ENCODE measurements around the gene CREBBP.

CREBBP gene

DNA sequence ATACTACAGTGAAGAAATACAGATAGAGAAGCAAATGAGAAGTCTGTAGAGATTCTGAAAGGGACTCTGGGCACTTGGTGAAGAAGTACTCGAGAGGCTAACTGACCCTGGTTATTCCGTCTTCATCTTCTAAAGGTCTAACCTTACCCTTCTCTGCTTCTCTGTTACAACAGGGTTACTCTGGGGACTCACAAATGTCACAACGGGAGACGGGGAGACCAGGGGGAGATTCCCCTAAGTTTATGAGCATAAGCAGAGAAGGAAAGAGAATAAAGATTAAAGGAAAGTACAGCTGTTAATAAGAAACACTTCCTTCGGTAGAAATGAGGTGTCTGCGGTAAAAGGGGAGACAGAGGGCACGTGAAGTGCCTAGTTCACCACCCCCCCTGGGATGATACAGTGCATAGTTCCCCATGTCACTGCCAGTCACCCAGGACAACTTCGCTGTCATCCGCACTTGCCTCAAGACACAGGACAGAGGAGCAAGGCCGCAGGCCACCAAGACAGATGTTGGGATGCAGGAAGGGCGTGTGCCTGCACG is 88.0 kb downstream of the CREBBP start:
- no peak for FAIRE-seq

DNA sequence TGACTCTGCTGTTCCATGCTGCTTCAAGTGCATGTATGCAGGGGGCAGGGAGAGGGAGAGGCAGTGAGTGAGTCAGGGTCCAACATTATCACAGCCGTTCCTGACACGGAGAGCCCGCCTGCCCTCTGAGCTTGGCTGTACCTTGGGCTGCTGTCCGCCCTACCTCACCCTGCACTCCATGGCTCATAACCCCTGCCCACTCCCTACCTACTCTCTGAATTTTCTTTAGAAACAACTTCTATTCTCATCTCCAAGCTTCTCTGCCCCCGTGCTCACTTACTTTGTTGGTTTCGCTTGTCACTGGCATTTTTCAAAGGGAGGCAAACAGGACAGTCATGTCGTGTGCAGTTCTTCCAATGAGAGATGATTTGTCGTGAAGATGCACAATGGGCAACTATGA is 88.8 kb downstream of the CREBBP start:
- FAIRE-seq = no peak

DNA sequence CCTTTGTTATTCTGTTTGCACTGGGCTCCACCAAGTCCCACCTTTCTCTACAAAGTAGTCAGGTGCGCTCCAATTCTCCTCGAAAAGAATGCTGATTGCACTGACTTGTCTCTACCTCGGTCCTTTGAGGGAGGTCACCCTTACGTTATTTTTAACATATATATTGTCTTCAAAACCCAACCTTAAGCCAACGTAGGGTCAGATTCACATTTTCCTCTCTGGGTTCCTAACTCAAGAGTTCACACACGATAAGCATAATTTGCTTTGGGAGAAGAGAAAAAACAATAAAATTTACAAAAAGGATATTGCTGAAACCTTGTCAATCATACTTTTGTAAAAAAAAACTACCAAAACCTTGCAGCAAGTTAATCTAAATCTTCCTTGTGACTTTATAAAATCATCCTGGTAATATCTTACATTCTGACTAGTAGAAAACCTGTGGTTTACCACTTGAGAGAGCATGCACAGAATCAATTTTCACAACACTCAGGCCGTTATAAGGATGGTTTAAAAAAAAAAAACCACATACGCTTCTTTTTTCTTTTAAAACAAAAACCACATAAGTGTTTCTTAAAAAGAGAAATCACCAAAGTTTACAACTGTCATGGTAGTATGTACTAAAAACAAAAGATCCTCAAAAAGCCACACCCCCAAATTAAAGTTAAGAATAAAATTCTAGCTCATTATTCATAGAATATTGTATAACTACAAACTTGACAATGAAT is 91.0 kb downstream of the CREBBP start:
- no peak for FAIRE-seq

DNA sequence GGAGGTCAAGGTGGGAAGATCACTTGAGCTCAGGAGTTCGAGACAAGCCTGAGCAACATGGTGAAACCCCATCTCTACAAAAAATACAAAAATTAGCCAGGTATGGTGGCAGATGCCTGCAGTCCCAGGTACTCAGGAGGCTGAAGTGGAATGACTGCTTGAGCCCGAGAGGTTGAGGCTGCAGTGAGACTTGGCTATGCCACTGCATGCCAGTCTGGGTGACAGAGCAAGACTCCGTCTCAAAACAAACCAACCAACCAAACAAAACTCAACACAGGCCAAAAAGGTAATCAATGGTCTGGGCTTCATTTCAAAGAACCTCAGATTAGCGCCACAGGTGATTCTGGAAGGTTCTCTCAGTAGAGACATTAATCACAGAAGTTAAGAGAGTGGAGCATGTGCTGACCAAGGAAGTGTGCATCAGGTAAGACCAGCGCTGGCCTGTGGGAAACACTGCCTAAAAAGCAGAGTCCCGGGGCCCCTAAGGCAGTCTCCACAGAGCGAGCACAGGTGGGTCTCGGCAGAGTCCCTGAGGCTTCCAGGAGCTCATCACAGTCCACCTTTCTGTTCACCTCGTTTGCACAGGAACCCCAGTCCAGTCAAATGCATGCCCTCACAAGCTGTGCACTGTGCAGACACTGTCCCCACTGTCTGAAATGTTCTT is 91.7 kb downstream of the CREBBP start:
- FAIRE-seq = no peak

DNA sequence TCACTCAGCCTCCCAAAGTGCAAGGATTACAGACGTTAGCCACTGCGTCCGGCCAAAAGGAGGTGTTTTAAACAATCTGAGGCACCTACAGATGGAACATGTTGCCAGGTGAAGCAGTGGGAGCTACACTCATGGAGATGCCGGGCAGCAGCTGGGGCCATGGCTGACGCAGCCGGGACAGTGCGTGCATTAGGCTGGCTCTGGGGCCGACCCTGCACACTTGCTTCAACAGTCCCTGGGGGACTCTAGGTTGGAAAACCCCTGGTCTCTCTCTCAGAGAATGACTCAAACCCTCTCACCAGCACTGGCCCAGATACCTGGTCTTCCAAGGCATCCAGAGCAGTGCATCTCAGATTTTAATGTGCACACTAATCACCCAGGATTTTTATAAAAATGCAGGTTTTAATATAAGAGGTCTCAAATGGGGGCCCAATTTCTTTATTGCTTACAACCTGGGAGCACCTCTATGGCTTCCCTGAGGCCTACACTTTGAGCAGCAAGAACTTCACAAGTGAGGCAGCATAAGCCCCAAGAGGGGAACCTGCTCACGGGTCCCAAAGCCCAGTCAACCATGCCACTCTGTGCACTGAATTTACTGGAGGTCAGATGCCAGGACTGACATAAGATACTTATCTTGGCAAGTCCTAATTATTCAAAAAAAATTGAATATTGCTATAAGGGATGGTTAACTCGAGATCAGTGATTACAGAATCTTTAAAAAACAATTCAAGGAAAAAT is 92.4 kb downstream of the CREBBP start:
- no peak for FAIRE-seq

DNA sequence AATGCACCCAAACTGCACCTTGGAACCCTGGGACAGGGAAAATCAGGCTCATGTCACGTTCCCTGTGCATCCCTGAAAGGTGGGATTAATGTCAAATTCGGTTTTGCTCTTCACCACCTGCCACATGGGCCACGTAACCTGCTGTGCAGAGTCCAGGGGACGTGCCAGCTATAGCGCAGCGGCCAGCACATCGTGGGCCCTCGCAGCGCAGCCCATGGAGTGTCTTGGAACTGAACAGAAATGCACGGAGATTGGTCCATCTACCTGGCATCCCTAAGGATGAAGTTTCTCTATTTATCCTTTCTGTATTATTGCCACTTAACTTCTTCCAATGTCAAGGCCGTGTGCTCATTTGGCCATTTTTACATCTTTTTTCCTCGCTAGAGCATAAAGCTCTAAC is 95.1 kb downstream of the CREBBP start:
- no peak for FAIRE-seq

DNA sequence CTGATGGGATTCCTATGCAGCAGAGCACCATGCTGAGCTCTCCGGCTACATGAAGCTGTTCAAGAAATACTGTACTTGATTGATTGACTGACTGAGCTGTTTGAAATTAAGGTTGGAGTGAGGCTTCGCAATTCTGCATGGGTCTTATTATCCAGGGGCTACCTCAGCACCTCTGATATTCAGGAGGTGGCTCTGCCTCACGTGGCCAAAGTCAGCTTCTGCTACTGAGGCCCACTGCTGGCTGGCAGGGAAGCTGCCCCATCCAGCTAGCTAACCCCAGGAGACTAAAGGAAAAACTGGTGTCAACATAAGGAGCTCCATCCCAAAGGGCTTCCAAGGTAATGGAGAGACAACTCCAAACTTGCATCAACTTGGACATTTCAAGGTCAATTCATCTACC is 97.0 kb downstream of the CREBBP start:
- no peak for FAIRE-seq

DNA sequence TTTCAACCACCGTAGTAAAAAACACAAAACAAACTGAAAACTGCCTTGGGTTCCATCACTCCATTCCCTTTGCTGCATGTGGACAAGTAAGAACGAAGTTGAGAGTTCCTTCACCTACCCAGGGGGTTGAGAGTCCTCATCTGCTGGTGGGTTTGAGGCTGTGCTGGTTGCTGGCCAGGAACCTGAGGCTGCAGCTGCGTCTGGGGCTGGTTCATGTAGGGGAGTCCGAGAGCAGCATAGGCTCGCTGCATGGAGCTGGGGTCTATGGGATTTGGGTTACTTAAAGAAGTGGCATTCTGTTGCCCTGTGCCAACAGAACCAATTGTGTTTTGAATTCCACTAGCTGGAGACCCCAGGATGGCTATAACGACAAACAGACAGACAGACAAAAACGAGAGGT is 97.9 kb downstream of the CREBBP start:
- FAIRE-seq = no peak

DNA sequence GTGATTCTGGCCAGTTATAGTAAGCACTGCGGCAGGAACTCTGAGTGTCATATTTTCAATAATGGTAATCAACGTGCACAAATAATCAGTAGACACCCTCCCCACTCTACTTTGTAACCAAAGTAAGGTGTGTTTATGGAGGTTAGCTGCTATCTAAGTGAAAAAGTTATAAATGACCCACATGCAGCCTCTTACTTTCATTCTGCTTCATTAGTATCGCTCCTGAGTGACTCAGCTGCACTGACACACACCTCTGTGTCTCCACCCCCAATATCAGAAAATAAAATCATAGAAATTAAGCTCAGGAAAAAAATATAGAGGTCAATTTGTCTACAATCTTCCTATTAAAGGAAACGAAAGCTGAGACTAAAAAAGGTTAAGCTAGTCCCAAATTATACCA is 99.1 kb downstream of the CREBBP start:
- no peak for FAIRE-seq

DNA sequence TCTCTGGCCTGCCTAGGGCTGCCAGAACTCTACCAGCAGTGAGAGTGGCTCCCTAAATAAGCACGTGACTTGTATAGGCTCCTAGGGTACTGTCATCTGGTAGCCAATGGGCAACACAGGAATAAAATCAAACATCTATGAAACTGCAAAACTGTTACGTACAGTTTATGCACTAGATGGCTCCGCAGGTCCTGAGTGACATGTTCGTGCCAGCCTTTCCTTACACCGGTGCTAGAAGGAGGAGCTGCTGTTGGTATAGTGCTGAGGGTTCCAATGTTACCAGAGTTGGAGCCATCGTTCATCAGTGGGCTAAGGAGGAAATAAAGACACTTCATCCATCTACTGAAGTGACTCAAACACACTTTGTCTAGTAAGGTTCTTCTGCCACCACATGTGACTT is 99.9 kb downstream of the CREBBP start:
- no peak for FAIRE-seq

DNA sequence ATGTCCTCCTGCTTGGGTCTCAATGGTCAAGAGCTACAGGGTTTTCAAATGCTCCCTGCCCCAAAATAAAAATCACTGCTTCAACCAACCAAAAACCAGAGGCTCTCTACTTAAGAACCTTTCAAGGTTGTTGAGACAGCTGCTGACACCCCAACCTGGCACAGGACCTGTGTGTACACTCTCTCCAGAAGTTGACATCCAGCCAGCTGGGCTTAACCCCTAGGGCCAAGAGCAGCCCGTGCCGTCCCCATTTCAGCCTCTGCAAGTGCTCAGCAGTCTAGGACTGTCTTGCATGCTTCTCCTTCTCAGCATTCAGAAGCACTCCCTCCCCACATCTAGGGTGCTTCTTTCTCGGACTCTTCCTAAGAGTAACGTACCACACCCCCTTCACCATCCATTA is 104.2 kb downstream of the CREBBP start:
- FAIRE-seq = no peak

DNA sequence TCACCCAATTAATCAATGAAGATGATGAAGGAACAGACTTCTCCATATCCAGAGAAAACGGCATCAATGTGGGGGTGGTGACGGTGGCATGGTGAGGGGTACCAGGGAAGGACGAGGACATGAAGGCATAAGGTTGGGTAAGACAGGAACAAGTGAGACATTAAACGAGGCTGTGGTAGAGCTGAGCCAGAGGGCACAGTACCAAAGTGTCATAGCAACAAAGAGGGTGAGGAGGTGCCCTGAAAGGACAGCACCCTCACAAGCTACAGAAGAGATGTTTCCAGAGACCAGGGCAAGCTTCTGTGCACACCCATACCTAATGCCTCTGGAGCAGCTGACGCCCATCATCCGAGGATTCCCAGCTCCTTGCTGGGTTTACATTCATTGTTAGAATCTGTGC is 105.7 kb downstream of the CREBBP start:
- FAIRE-seq = no peak

DNA sequence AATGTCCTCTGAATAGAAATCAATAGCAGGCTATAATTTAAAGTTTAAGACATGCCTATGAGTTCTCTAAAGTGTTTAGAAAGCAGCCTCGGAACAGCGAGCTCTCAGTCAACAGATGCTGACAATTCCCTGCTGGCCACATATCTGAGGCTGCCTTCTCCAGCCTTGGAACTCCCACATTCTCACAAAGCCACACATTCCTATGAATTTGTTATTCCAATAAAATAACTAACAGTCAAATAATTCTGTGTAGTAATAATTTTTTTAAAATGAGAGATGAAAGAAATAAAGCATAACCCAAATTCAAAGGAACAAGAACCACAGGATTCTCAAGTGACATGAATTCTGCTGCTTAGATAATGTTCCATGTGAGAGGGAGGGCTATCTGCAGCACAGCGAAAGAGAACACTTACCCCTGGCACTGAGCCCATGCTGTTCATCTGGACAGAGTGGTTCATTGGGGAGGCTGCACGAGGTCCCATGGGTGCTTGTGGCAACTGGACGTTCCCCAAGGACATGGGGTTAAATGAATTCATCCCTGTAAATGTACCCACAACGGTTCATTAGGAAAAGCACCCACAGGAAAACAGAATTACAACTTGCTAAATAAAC is 106.3 kb downstream of the CREBBP start:
- FAIRE-seq = no peak

DNA sequence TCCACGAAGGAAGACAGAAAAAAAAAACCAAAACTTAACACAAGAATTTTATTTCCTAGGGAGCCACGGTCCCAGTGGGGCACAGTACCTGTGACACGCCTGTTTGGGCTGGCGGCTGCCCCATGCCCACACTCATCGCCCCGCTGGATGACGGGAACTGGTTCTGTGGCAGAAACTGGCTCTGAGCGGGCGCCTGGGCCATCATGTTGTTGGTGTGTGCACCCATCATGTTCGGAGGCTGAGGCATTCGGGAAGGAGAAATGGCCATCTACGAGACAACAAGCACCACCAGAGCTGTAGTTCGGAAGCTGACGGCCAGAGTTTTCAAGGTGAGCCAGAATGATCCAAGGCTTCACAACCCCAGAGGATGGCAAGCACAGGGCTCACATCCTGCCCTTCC is 106.8 kb downstream of the CREBBP start:
- no peak for FAIRE-seq

DNA sequence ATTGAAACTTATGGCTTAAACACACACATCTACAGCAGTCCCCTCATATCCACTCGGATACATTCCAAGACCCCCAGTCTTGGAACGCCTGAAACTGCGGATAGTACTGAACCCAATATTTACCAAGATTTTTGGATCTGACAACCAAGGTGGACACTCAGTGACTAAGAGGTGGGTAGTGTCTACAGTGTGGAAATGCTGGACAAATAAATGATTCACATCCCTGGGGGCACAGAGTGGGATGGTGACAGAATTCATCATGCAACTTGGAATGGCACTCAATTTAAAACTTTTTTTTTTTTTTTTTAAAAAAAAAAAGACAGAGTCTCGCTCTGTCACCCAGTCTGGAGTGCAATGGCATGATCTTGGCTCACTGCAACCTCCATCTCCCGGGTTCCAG is 109.0 kb downstream of the CREBBP start:
- no peak for FAIRE-seq

DNA sequence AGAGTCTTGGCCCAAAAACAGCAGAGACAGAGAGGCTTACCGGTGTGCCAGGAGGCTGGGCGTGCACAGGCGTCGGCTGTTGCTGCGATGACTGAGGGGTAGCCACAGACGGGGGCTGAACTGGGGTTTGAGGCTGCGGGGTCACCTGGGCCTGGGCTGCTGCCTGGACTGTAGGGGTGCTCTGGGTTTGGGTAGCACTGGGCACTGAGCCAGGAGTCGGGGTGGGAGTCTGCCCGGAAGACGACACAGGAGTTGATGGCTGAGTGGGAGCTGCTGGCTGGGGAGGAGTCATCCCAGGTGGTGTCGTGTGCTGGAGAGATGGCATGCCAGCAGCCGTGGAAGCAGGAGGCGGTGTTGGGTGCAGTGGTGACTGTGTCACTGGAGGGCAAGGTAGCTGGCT is 110.0 kb downstream of the CREBBP start:
- no peak for FAIRE-seq

DNA sequence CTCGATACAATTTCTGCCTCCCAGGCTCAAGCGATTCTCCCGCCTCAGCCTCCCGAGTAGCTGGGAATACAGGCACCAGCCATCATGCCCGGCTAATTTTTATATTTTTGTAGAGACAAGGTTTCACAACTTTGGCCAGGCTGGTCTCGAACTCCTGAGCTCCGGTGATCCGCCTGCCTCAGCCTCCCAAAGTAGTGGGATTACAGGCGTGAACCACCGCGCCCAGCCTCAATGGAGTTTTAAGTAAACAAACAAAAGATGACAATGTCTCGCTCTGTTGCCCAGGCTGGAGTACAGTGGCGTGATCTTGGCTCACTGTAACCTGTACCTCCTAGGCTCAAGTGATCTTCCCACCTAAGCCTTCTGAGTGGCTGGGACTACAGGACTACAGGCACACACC is 110.6 kb downstream of the CREBBP start:
- FAIRE-seq = no peak

DNA sequence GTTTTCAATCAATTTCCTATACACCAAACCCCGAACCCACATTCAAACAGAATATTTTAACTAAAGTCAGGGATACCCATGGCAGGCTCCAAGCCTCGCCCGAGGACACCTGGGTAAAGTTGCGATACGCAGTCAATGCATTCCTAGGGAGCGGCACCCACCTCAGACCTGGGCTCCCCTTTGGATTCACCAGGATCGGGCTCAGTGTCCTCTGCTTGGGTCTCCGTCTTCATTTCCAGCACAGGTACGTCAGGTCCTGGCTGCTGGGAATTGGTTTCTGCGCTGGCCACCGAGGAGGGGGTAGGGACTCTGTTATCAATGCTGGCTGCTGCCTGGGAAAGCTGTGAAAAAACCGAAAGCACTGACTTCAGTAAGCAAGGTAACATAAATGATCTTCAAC is 111.5 kb downstream of the CREBBP start:
- no peak for FAIRE-seq

DNA sequence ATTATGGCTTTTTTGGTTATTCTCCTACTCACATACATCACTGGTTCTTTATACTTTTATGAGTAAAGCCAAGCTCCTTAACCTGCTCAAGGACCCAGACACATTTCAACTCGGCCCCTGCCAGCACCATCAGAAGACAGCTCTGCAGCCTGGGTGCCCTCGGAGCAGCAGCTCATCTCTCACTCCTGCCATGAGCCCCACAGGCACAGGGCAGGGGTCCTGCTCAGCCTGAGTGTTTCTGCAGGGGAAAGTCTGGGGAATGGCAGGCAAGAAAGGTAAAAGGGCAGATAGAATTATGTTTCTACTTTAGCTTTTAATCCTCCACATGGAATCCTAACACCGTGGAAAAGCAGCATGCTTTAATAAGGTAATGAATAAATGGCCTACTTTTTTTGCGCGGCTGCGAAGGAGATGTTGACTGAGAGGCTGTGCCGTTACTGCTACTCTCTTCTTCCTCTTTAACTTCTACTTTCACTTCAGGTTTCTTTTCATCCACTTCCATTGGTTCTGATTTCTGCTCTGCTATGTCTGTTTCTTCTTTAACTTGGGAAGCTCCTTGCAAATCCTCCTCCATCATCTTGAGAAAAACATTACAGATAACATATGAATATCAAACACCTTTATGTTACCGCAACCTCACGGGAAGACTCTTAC is 113.1 kb downstream of the CREBBP start:
- FAIRE-seq = no peak

DNA sequence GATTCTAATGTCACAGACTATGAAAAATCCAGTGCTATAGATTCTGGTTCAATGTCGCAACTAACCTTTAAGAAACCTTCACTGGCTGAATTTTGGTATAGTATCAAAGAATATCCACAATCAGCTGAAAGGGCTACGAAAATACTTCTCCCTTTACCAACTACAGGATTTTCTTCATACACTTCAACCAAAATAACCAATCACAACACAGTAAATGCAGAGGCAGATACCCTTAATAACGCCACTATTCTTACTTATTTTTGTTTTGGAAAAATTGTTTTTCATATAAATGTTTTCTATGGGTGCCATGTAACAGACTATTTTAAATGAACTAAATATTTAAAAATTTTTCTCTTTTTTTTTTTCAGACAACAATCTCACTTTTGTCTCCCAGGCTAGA is 114.3 kb downstream of the CREBBP start:
- FAIRE-seq = no peak

DNA sequence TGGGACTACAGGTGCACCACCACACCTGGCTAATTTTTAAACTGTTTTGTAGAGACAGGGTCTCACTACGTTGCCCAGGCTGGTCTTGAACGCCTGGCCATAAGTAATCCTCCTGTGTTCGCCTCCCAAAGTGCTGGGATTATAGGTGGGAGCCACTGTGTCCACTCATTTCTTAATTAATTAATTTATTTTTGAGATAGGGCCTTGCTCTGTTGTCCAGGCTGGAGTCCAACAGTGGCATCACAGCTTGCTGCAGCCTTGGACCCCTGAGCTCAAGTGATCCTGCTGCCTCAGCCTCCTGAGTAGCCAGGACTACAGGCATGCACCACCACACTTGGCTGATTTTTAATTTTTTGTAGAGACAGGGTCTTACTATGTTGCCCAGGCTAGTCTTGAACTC is 116.1 kb downstream of the CREBBP start:
- FAIRE-seq = no peak

DNA sequence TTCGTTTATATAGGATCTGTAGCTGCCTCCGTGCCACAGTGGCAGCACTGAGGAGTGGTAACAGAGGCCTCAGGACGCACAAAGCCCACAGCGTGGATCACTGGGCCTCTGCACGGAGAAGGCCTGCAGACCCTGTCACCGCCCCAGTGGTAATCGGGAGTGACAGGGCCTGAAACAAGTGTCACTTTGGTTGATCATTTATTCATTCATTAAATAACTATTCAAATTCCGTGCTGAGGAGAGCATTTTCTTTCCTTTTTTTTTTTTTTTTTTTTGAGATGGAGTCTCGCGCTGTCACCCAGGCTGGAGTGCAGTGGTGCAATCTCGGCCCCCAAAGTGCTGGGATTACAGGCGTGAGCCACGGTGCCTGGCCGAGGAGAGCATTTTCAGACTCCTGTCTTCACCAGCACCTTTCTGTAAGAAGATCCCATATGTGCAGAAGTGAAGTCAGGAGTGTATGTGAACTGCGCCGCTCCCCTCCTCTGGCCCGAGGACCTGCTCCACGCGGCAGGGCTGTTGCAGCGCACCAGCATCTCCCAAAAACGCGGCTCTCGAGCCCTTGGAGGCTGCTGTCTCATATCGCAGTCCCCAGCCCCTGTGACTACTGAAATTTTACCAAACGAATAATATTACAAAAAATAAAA is 118.3 kb downstream of the CREBBP start:
- FAIRE-seq = no peak
